PFSK-1 (cell line): ENCODE results near the gene SP2.

Source experiments
- FOXP2 ChIP-seq: optimal IDR thresholded peaks from 2 replicates; pipeline ENCODE3; 2011; ENCODE audit warnings: borderline replicate concordance, control low read depth, inconsistent platforms; ENCODE audit not compliant: insufficient read depth; ENCODE audit errors: extremely low read length, extremely low read depth
- POLR2AphosphoS5 ChIP-seq: IDR thresholded peaks from 2 replicates; pipeline ENCODE4 v1.6.1; 2012; ENCODE audit warnings: low read depth, mild to moderate bottlenecking, control low read depth, low read length, moderate library complexity
- SIN3A ChIP-seq: IDR thresholded peaks from 2 replicates; pipeline ENCODE4 v1.6.1; 2012; ENCODE audit warnings: mild to moderate bottlenecking, low read length, moderate library complexity, borderline replicate concordance; ENCODE audit not compliant: insufficient read depth
- TAF1 ChIP-seq: IDR thresholded peaks from 2 replicates; pipeline ENCODE4 v1.6.1; 2012; ENCODE audit warnings: low read length, control low read depth, borderline replicate concordance; ENCODE audit not compliant: insufficient read depth
- TF ChIP-seq, protein P1 (sequence below), 2 experiments: IDR thresholded peaks; 2 replicates each; pipeline versions ENCODE4 v1.6.1 to v1.8.0; 2011 to 2012; ENCODE audit warnings: low read depth in 2 of 2, low read length in 2 of 2, control low read depth in 1 of 2, inconsistent platforms in 1 of 2, mild to moderate bottlenecking in 1 of 2, moderate library complexity in 1 of 2; ENCODE audit not compliant: insufficient read depth in 1 of 2

Gene SP2

GRCh38 chr17:47941246-47942095, 45.4 kb downstream of the SP2 start, which contains the start of gene PNPO:
Gene PNPO (plus strand): TSS chr17:47941571. CDS start chr17:47941676, 105 bp downstream.
- TF ChIP-seq SIN3A: no peak; the same call in 1 of the 2 replicates
- TF ChIP-seq, protein P1, sequence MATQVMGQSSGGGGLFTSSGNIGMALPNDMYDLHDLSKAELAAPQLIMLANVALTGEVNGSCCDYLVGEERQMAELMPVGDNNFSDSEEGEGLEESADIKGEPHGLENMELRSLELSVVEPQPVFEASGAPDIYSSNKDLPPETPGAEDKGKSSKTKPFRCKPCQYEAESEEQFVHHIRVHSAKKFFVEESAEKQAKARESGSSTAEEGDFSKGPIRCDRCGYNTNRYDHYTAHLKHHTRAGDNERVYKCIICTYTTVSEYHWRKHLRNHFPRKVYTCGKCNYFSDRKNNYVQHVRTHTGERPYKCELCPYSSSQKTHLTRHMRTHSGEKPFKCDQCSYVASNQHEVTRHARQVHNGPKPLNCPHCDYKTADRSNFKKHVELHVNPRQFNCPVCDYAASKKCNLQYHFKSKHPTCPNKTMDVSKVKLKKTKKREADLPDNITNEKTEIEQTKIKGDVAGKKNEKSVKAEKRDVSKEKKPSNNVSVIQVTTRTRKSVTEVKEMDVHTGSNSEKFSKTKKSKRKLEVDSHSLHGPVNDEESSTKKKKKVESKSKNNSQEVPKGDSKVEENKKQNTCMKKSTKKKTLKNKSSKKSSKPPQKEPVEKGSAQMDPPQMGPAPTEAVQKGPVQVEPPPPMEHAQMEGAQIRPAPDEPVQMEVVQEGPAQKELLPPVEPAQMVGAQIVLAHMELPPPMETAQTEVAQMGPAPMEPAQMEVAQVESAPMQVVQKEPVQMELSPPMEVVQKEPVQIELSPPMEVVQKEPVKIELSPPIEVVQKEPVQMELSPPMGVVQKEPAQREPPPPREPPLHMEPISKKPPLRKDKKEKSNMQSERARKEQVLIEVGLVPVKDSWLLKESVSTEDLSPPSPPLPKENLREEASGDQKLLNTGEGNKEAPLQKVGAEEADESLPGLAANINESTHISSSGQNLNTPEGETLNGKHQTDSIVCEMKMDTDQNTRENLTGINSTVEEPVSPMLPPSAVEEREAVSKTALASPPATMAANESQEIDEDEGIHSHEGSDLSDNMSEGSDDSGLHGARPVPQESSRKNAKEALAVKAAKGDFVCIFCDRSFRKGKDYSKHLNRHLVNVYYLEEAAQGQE (IDR thresholded peaks at IDR 0.05; ENCODE audit: insufficient read depth in 1 of 2, low read depth in 2 of 2, low read length in 2 of 2): no peak
- TF ChIP-seq POLR2AphosphoS5: peak; percentile 71; the same call in 1 of the 2 replicates
- TF ChIP-seq TAF1: peak; percentile 75; the same call in 1 of the 2 replicates
- no peak for TF ChIP-seq FOXP2

DNA sequence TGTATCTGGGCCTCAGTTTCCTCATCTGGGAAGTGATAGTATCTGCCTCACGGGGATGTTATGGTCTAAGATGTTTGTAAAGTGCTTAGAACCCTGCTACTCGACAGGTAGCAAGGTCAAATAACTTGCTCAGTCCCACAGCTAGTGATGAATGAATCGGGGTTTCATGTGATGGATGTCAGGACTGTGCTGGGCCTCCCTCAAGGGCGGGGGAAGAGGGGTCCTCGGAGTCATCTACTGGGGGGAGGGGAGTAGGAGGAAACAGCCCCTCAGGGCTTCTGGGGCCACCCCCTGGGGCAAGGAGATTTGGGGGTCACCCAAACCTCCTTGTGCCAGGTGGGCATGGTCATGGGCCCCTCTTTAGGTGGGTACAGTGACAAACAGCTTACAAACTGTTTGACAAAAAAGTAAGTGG, 46.1 kb downstream of the SP2 start:
- TF ChIP-seq, protein P1 (IDR thresholded peaks at IDR 0.05; ENCODE audit: insufficient read depth in 1 of 2, low read depth in 2 of 2, low read length in 2 of 2): no peak
- TF ChIP-seq SIN3A: no peak
- no peak for TF ChIP-seq TAF1
- TF ChIP-seq POLR2AphosphoS5: no peak
- no peak for TF ChIP-seq FOXP2

DNA sequence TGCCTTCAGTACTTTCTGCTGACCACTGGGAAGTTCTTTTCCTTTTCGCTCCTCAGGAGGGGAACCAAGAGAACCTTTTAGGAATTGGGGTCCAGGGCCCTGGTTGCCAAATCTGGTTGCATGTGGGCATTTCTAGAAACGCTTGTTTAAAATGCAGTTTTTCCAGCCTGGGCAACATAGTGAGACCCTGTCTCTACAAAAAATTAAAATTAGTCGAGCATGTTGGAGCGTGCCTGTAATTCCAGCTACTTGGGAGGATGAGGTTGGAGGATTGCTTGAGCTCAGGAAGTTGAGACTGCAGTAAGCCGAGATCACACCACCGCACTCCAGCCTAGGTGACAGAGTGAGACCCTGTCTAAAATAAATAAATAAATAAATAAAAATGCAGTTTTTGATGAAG, 46.5 kb downstream of the SP2 start:
- TF ChIP-seq TAF1: no peak

DNA sequence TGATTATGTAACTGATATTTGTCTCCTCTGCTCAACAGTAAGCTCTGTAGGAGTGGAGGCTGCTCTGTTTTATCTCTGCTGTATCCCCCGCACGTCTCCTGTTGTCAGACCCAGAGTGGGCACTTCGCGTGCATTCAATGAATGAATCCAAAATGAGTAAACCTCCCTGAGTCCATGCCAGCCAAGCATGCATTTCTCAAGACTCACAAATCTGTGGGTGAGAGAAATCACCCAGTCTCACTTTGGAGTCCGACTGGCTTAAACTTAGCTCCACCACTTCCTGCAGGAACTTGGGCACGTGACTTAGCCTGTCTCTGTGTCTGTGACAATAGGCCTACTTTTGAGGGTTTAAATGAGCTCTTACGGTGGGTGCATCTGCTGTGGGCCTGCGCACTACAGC, 49.0 kb downstream of the SP2 start:
- TF ChIP-seq, protein P1 (IDR thresholded peaks at IDR 0.05; ENCODE audit: insufficient read depth in 1 of 2, low read depth in 2 of 2, low read length in 2 of 2): no peak
- TF ChIP-seq TAF1 (no peak), FOXP2 (no peak), SIN3A (no peak), POLR2AphosphoS5 (no peak)

GRCh38 chr17:47945529-47946508, 49.8 kb downstream of the SP2 start:
- TF ChIP-seq FOXP2 (no peak), SIN3A (no peak), TAF1 (no peak), POLR2AphosphoS5 (no peak)
- TF ChIP-seq, protein P1 (IDR thresholded peaks at IDR 0.05; ENCODE audit: insufficient read depth in 1 of 2, low read depth in 2 of 2, low read length in 2 of 2): no peak
